Islet of Langerhans (tissue), 1 donor: ENCODE data around the gene KDM3B.
"Not testable (repeated sequence)": the region's sequence is repeated elsewhere in the genome, so short reads cannot be mapped to it uniquely, and the experiment has no call there.

Experiments
- FAIRE-seq: peaks from one replicate; lab custom pipeline; 2011; peaks lifted over from hg19 to GRCh38; lab: Jason Lieb, UNC

Gene KDM3B

GRCh38 chr5:138349852-138350562, 2.5 kb upstream of the KDM3B start:
- no peak for FAIRE-seq

GRCh38 chr5:138350563-138350890, 2.0 kb upstream of the KDM3B start:
- FAIRE-seq = no peak

GRCh38 chr5:138351056-138351455, 1.4 kb upstream of the KDM3B start:
- no peak for FAIRE-seq

- FAIRE-seq = no peak
Measured at GRCh38 chr5:138351517-138351916, 968 bp upstream of the KDM3B start.

GRCh38 chr5:138352722-138353559, 456 bp downstream of the KDM3B start:
- no peak for FAIRE-seq

DNA sequence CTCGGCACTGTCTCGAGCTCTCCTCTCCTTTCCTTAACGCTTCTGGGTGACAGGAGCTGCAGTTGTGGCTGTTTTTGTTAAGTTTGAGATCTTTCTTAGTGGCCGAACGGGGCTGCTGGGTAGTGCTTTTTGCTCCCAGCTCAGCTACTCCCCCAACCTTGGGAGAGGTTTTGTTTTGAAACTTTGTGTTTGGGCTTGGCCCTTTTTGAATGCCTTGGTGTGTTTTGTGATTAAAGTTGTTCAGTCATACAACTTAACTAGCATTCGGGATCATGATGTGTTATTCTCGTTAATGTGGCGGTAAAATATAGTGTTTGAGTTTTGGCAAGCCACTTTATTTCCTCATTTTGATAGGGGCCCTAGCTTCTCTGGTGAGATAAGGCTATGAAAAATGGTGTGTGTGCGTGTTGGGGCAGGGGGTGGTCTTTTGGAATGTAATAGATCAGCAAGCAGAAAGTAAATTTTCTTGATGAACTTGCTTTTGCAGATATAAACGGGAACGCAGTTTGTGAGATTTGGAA, 1.1 kb downstream of the KDM3B start:
- no peak for FAIRE-seq

GRCh38 chr5:138354387-138354786, 1.9 kb downstream of the KDM3B start:
- FAIRE-seq = no peak

DNA sequence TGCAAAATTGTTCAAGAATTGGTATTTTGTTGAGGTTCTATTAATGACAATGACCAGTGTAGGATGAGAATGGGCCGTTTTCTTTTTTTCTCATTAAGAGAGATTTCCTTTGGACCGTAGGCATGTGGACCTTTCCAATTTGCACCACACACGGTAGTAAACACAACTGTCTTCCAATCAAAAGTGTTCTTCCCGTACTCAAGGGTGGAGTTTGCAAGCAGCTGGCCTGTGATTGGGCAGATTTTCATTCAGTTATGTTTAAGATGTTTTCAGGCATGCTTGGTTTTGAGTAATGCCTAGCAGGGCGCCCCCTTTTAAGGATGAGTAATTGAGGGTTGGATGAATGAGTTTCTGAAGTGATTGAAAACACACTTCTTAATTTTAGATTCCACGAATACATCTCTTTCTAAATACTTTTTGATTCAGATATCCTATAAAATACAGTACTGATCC, 2.5 kb downstream of the KDM3B start:
- peak; percentile 9 for FAIRE-seq

DNA sequence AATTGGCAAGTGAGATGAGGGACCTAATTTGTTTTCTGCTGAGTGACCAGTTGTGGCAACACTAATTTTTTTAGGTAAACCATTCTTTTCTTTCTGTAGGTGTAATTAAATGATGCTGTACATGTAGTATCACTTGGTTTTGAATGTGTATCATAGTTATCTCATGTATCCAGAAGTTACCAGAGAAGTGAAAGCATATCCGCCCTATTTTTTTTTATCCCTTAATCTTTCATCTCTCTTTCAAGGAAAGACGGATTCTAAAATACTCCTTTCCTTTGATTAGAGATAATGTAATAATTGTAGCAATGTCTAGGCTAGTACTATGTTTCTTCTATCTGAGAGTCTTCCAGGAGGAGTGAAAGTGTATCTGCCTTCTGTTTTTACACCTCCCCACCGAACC, 7.1 kb downstream of the KDM3B start:
- FAIRE-seq = no peak

DNA sequence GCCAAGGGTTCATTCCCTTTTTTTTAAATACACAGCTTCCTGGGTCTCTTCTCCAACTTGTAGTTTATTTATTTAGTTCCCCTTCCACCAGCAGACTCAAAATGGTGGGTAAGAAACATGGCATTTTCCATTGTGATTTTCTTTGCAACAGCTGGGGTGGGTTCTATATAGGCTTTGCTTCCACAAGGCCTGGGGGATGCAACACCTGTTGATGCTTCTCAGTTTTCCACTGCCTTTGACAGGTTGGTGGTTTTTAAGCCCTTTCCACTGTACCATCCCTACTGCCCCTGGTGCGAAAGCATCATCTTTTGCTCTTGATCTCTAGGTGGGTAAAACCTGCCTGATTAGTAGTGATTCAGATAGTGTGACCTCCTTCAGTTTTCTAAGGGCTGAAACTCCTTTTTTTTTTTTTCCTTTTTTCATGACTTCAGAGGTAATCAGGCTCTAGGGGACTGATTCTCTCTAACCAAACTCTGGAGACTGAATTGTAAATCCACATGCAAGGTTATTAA, 8.5 kb downstream of the KDM3B start:
- FAIRE-seq = no peak

DNA sequence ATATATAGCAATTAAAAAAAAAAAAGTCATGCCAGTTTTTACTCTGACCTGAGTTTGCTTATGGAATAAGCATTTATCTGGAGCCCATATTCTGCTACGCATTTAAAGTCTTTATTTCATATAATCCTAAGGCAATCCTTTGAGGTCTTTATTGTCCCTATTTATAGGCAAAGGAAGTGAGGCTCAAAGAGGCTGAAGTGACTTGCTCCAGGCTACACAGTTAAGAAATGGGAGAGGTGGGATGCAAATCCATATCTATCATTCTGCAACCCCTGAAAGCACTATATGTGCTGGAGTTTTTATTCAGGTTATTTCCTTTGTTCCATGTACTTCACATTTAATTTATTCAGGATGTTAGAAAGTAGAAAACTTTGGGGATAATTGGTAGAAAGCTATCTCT, 12.1 kb downstream of the KDM3B start:
- peak; percentile 13 for FAIRE-seq

- no peak for FAIRE-seq
Measured at GRCh38 chr5:138366632-138367382, 14.3 kb downstream of the KDM3B start.

- FAIRE-seq = no peak
Measured at GRCh38 chr5:138369261-138369660, 16.8 kb downstream of the KDM3B start.

GRCh38 chr5:138369706-138370105, 17.2 kb downstream of the KDM3B start:
- FAIRE-seq = no peak

GRCh38 chr5:138370537-138370936, 18.1 kb downstream of the KDM3B start:
- no peak for FAIRE-seq

- FAIRE-seq = no peak
Measured at GRCh38 chr5:138371454-138371853, 19.0 kb downstream of the KDM3B start.

GRCh38 chr5:138372225-138372624, 19.7 kb downstream of the KDM3B start:
- no peak for FAIRE-seq

DNA sequence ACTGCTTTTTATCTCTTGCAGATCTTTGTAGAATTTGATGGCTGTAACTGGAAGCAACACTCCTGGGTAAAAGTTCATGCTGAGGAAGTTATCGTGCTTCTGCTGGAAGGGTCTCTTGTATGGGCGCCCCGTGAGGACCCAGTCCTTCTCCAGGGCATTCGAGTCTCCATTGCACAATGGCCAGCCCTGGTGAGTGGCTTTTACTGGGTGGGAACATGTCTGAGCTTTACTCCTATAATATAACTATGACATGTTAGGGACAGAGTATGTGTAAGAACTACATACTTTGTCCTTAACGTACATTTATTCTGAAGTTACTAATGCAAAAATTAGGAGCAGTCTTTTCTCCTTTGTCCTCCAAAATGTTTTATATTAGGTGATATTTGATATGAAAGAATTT, 20.2 kb downstream of the KDM3B start:
- no peak for FAIRE-seq

DNA sequence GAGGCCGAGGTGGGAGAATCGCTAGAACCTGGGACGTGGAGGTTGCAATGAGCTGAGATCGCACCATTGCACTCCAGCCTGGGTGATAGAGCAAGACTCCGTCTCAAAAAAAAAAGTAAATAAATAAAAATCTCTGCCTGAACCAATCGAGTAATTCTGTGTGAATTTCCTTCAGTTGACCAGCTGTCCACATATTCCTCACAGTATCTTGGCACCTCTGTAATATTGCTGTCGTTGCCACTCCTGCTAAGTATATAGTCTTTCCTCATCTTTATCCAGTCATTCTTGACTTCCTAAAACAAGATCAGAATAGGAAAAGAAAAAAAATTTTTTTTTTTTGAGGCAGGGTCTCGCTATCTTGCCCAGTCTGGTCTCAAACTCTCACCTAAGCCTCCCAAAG, 29.9 kb downstream of the KDM3B start:
- FAIRE-seq = no peak

GRCh38 chr5:138385660-138386059, 33.2 kb downstream of the KDM3B start:
- FAIRE-seq = no peak

DNA sequence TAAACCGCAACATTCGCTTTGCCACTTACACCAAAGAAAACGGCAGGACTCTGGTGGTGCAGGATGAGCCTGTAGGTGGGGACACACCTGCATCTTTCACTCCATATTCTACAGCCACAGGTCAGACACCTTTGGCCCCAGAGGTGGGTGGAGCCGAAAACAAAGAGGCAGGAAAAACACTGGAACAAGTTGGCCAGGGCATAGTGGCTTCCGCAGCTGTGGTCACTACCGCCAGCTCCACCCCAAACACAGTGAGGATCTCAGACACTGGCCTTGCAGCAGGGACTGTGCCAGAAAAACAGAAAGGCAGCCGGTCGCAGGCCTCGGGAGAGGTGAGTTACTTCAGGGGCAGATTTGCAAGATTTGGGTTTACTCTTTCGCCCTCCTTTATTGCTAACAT, 33.8 kb downstream of the KDM3B start:
- no peak for FAIRE-seq

DNA sequence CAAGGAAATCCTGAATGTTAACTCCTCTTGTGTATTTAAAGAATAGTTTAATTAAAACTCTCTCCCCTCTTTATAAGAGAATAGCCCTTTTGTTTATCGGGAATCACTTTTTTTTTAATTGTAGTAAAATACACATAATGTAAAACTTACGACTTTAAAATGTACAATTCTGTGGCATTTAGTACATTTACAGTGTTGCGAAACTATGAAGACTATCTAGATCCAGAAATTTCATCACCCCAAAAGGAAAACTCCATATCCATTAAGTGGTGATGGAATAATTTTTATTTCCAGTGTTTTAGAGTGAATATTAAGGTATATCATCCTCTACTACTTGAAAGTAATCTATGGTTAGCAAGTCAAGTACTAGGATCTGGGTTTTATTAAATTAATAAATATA, 36.8 kb downstream of the KDM3B start:
- FAIRE-seq = no peak

DNA sequence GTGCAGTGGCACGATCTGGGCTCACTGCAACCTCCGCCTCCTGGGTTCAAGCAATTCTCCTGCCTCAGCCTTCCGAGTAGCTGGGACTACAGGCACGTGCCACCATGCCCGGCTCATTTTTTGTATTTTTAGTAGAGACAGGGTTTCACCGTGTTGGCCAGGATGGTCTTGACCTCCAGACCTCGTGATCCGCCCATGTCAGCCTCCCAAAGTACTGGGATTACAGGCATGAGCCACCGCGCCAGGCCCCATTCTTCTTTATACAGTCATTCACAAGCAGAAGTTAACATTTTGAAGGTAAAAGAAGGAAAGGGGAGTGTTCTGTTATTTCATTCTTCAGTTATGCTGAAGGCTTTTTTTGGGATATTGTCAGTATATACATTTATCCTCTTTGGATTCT, 37.4 kb downstream of the KDM3B start:
- not testable (repeated sequence) for FAIRE-seq
